ENCODE measurements around the gene AGBL1.

The AGBL1 gene

DNA sequence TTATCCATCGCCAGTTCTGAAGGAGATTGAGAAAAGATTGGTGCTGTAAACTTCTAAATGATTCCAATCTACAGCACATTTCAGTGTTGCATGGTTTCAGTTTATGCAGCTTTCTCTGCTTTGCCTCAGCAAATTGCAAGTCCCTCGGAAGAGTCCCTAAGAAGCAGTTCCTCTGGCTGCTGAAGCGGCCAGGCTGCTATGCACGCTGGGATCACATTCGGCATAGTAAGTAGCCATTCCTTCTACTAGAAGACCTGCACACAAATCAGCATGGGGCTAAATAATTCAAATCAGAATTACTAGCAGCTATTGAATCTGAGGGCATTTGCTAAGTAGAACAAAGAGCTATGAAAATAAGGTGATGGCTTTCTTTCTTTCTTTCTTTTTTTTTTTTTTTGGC, 769.5 kb downstream of the AGBL1 start:
- no peak overlapping the region for H3K27ac ChIP-seq (ENCODE audit: low read depth, low read length)
- no peaks in the 10 kb centered on the region for H3K9me3 ChIP-seq (ENCODE audit: insufficient read depth, low read length)
- no peaks in the 10 kb centered on the region for H3K27me3 ChIP-seq (ENCODE audit: low read length)
- H3K9ac ChIP-seq (ENCODE audit: low read length) = no peak overlapping the region
- H3K4me2 ChIP-seq (ENCODE audit: low read depth, low read length, poor library complexity, severe bottlenecking) = no peak overlapping the region
- no peaks in the 10 kb centered on the region for H3K9me2 ChIP-seq (replicated peaks; ENCODE audit: insufficient read depth, low read length)
- no peak overlapping the region for H3K4me3 ChIP-seq (ENCODE audit: insufficient read depth, low read length, poor library complexity, severe bottlenecking)
- H3K36me3 ChIP-seq (ENCODE audit: low read length) = no peaks in the 10 kb centered on the region
- no peak for TF ChIP-seq EZH2phosphoT487 (conservative IDR thresholded peaks at IDR 0.05; ENCODE audit: low read length)
- TF ChIP-seq, protein P1, sequence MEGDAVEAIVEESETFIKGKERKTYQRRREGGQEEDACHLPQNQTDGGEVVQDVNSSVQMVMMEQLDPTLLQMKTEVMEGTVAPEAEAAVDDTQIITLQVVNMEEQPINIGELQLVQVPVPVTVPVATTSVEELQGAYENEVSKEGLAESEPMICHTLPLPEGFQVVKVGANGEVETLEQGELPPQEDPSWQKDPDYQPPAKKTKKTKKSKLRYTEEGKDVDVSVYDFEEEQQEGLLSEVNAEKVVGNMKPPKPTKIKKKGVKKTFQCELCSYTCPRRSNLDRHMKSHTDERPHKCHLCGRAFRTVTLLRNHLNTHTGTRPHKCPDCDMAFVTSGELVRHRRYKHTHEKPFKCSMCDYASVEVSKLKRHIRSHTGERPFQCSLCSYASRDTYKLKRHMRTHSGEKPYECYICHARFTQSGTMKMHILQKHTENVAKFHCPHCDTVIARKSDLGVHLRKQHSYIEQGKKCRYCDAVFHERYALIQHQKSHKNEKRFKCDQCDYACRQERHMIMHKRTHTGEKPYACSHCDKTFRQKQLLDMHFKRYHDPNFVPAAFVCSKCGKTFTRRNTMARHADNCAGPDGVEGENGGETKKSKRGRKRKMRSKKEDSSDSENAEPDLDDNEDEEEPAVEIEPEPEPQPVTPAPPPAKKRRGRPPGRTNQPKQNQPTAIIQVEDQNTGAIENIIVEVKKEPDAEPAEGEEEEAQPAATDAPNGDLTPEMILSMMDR (IDR thresholded peaks at IDR 0.05; ENCODE audit: insufficient read depth, low read length, poor library complexity, severe bottlenecking) = no peak
- H3K79me2 ChIP-seq (ENCODE audit: insufficient read depth, low read length) = no peaks in the 10 kb centered on the region
- H4K20me1 ChIP-seq (ENCODE audit: low read depth, low read length) = no peaks in the 10 kb centered on the region
- no peaks in the 10 kb centered on the region for H3F3A ChIP-seq (ENCODE audit: insufficient read depth)
- H2AFZ ChIP-seq (ENCODE audit: low read depth, low read length, severe bottlenecking) = no peak overlapping the region

DNA sequence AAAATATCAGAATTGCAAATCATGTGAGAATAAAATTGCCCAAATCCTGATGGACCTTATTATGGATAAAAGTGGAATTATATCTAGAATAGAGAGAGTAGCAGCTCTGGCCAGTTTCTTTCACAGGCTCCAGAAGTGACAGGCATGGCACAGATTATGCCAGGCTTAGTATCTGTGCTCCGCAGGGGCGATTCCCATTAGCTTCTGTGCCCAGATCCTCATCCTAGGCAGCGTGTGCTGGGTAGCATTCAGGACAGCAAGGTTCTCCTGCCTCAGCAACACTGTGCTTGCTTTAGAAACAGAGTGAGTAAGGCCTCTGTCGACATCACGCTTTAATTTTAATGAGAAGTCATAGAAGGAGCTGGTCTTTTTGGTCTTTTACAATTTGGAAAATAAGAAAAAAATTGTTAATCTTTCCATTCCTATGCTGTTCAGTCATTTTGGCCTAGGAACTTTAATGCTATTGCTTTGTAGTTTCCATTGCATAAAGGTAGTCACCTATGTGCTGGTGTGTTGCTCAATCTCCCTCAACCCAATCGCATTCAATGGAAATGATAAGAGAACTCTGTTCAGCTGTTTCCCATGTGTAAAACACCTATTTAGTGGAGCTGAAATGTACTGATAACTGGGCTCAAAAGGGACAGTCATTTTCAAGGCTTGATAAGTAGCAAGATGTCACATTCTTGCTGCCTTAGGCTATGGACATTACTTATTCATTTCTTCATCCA, 770.1 kb downstream of the AGBL1 start:
- Histone ChIP-seq H3K79me2 (ENCODE audit: insufficient read depth, low read length) (no peaks in the 10 kb centered on the region), H3K9ac (ENCODE audit: low read length) (no peak overlapping the region), H3K4me2 (ENCODE audit: low read depth, low read length, poor library complexity, severe bottlenecking) (no peak overlapping the region), H2AFZ (ENCODE audit: low read depth, low read length, severe bottlenecking) (no peak overlapping the region), H4K20me1 (ENCODE audit: low read depth, low read length) (no peaks in the 10 kb centered on the region), H3K27me3 (ENCODE audit: low read length) (no peaks in the 10 kb centered on the region), H3K27ac (ENCODE audit: low read depth, low read length) (no peak overlapping the region), H3K36me3 (ENCODE audit: low read length) (no peaks in the 10 kb centered on the region), H3K9me3 (ENCODE audit: insufficient read depth, low read length) (no peaks in the 10 kb centered on the region), H3F3A (ENCODE audit: insufficient read depth) (no peaks in the 10 kb centered on the region), H3K4me3 (ENCODE audit: insufficient read depth, low read length, poor library complexity, severe bottlenecking) (no peak overlapping the region), H3K9me2 (replicated peaks; ENCODE audit: insufficient read depth, low read length) (no peaks in the 10 kb centered on the region)
- TF ChIP-seq EZH2phosphoT487 (conservative IDR thresholded peaks at IDR 0.05; ENCODE audit: low read length) = no peak

DNA sequence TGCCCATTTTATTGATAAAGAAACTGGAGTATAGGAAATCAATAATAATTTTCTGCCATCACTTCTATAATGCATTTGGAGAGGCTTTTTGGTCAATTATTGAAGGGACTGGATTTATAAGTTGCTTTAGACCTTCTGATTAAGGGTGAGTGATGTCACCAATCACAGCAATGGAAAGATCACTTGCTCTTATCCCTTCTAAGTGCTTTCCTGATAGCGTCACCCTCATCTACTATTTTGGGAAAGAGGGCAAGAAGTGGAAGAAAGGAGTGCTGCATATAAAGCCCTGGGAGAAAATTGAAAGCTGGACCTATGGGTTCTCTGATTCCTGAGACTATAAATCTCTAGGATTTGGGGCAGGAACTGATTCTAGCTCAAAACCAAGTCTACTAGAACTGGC, 771.3 kb downstream of the AGBL1 start:
- no peaks in the 10 kb centered on the region for H3K27me3 ChIP-seq (ENCODE audit: low read length)
- no peak overlapping the region for H3K4me2 ChIP-seq (ENCODE audit: low read depth, low read length, poor library complexity, severe bottlenecking)
- H3K36me3 ChIP-seq (ENCODE audit: low read length) = no peaks in the 10 kb centered on the region
- no peaks in the 10 kb centered on the region for H3F3A ChIP-seq (ENCODE audit: insufficient read depth)
- no peak overlapping the region for H3K9ac ChIP-seq (ENCODE audit: low read length)
- no peak overlapping the region for H3K4me3 ChIP-seq (ENCODE audit: insufficient read depth, low read length, poor library complexity, severe bottlenecking)
- no peaks in the 10 kb centered on the region for H3K9me3 ChIP-seq (ENCODE audit: insufficient read depth, low read length)
- no peaks in the 10 kb centered on the region for H3K9me2 ChIP-seq (replicated peaks; ENCODE audit: insufficient read depth, low read length)
- H3K79me2 ChIP-seq (ENCODE audit: insufficient read depth, low read length) = no peaks in the 10 kb centered on the region
- H3K27ac ChIP-seq (ENCODE audit: low read depth, low read length) = no peak overlapping the region
- no peaks in the 10 kb centered on the region for H4K20me1 ChIP-seq (ENCODE audit: low read depth, low read length)
- TF ChIP-seq, protein P1 (IDR thresholded peaks at IDR 0.05; ENCODE audit: insufficient read depth, low read length, poor library complexity, severe bottlenecking) = no peak
- no peak for TF ChIP-seq EZH2phosphoT487 (conservative IDR thresholded peaks at IDR 0.05; ENCODE audit: low read length)
- H2AFZ ChIP-seq (ENCODE audit: low read depth, low read length, severe bottlenecking) = no peak overlapping the region

DNA sequence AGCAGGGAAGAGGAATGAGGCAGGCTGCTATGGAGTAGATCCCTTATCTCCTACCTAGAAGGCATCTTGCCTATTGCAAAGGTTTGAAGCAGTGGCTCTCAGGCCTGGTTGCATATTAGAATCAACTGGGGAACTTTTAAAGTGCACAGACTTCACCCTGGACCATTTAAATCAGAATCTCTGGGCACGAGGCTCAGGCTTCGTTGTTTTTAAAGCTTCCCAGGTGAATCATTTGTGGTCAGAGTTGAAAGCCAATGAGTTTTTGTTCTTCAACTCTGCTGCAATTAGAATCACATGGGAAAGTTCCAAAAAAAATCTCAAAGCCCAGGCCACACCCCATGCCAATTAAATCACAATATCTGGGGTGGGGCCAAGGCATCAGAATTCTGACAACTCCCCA, 773.1 kb downstream of the AGBL1 start:
- no peak overlapping the region for H3K9ac ChIP-seq (ENCODE audit: low read length)
- no peaks in the 10 kb centered on the region for H3K9me3 ChIP-seq (ENCODE audit: insufficient read depth, low read length)
- TF ChIP-seq EZH2phosphoT487 (conservative IDR thresholded peaks at IDR 0.05; ENCODE audit: low read length) = no peak
- TF ChIP-seq, protein P1 (IDR thresholded peaks at IDR 0.05; ENCODE audit: insufficient read depth, low read length, poor library complexity, severe bottlenecking) = no peak
- H3K27me3 ChIP-seq (ENCODE audit: low read length) = no peaks in the 10 kb centered on the region
- no peak overlapping the region for H3K4me2 ChIP-seq (ENCODE audit: low read depth, low read length, poor library complexity, severe bottlenecking)
- no peak overlapping the region for H2AFZ ChIP-seq (ENCODE audit: low read depth, low read length, severe bottlenecking)
- no peaks in the 10 kb centered on the region for H3K79me2 ChIP-seq (ENCODE audit: insufficient read depth, low read length)
- no peaks in the 10 kb centered on the region for H3F3A ChIP-seq (ENCODE audit: insufficient read depth)
- H4K20me1 ChIP-seq (ENCODE audit: low read depth, low read length) = no peaks in the 10 kb centered on the region
- H3K27ac ChIP-seq (ENCODE audit: low read depth, low read length) = no peak overlapping the region
- H3K4me3 ChIP-seq (ENCODE audit: insufficient read depth, low read length, poor library complexity, severe bottlenecking) = no peak overlapping the region
- no peaks in the 10 kb centered on the region for H3K36me3 ChIP-seq (ENCODE audit: low read length)
- H3K9me2 ChIP-seq (replicated peaks; ENCODE audit: insufficient read depth, low read length) = no peaks in the 10 kb centered on the region

Measured in SU-DHL-6 (cell line).